Stomach (tissue), 9 donors: Measurements from ENCODE around the gene ADAMTSL3. TPM values are rescaled to one million over a fixed set of nuclear protein-coding genes. Genes with fewer than 3 reads are reported as not detected.

Source experiments
- DNase-seq, 2 donors: peaks; one replicate each; pipeline versions ENCODE4 v3.0.0 to v3.0.0-alpha.2; 2013 to 2019
- H3K27ac ChIP-seq, 5 donors: fragments of 200-600 bp in 4 of 5; sonication (generic) in 4 of 5; one replicate each; pipeline ENCODE4 v1.5.1; 2013 to 2019; ENCODE audit warnings: mild to moderate bottlenecking in 1 of 5, moderate library complexity in 1 of 5
- H3K27me3 ChIP-seq, 3 donors: fragments of 200-600 bp; sonication (generic); one replicate each; pipeline ENCODE4 v1.5.1; 2017 to 2019; ENCODE audit warnings: mixed run types in 1 of 3
- H3K36me3 ChIP-seq, 4 donors: fragments of 200-600 bp; sonication (generic); 1 replicate in 3 of 4; 2 replicates in 1 of 4; pipeline ENCODE4 v1.5.1; 2016 to 2019
- H3K4me1 ChIP-seq, 4 donors: fragments of 200-600 bp; sonication (generic); one replicate each; pipeline ENCODE4 v1.5.1; 2016 to 2019
- H3K4me3 ChIP-seq, 4 donors: fragments of 200-600 bp; sonication (generic) in 3 of 4; one replicate each; pipeline ENCODE4 v1.5.1; 2016 to 2019; ENCODE audit warnings: mild to moderate bottlenecking in 1 of 4
- H3K9me3 ChIP-seq, 4 donors: fragments of 200-600 bp; sonication (generic); one replicate each; pipeline ENCODE4 v1.5.1; 2016 to 2019
- CTCF ChIP-seq, 7 experiments: fragments of 450-650 bp in 4 of 7; fragments of 200-600 bp in 3 of 7; sonication (generic) in 3 of 7; IDR thresholded peaks; one replicate each; pipeline ENCODE4 v1.5.1; 2016 to 2019; ENCODE audit warnings: antibody characterized with exemption in 7 of 7, control low read depth in 2 of 7, mild to moderate bottlenecking in 1 of 7
- EP300 ChIP-seq: sonication (generic); formaldehyde crosslinking; IDR thresholded peaks from one replicate; pipeline ENCODE4 v1.6.1; 2017; ENCODE audit warnings: antibody characterized with exemption
- POLR2A ChIP-seq, 4 donors: fragments of 450-650 bp; IDR thresholded peaks; one replicate each; pipeline ENCODE4 v1.6.1; 2016; ENCODE audit warnings: antibody characterized with exemption in 4 of 4, control low read depth in 2 of 4, mild to moderate bottlenecking in 1 of 4, moderate library complexity in 1 of 4
- POLR2AphosphoS5 ChIP-seq, 3 donors: sonication (generic); formaldehyde crosslinking; IDR thresholded peaks; one replicate each; pipeline ENCODE4 v1.6.1; 2016; ENCODE audit warnings: antibody characterized with exemption in 3 of 3
- WGBS, 5 donors: extraction: QIAGEN DNeasy Blood & Tissue Kit in 3 of 5; methylation state at CpG; one replicate each; pipeline versions ENCODE4 v1.1.5 to v1.1.7; 2013 to 2018; 5-methylcytosine and 5-hydroxymethylcytosine counted together
- intact Hi-C: fragments of 100-400 bp; cut with DNase I; formaldehyde crosslinking; loops from one replicate; pipeline ENCODE4 v1.15.1; 2023; ENCODE audit warnings: low total_unique reads
- polyA plus RNA-seq, 3 donors: library from polyadenylated mRNA; stranded (reverse); fragments of 200-250 nt; gene quantifications; one replicate each; pipeline ENCODE4 v1.2.3, GENCODE V29; 2013
- total RNA-seq, 5 donors: library from RNA; depleted of rRNA; stranded (reverse); fragments of >200 nt; gene quantifications; one replicate each; pipeline versions ENCODE4 v1.1.0 to v1.2.3, GENCODE V29; 2014 to 2016
- donor health status: healthy with polysubstance abuse.
- donor health status: Bipolar disorder and iron deficiency.
- donor health status: healthy.

Gene ADAMTSL3
- total and polyA plus RNA-seq, 8 donors = 1.1 to 54.9 (median 6.0) TPM

- Histone ChIP-seq H3K36me3 (no peaks in the 10 kb centered on the region), H3K4me3 (no peak overlapping the region), H3K4me1 (peaks cover 0 to 11% (median 0%) of the 10 kb centered on the region in 4 donors), H3K9me3 (no peaks in the 10 kb centered on the region), H3K27me3 (no peaks in the 10 kb centered on the region), H3K27ac (peak overlapping the region in 1 of 5 donors; percentile 58)
- peak in 1 of 2 donors; percentile 39 for DNase-seq
- intact Hi-C loops = no loop called here
- WGBS, 5 donors = 62 to 73% (median 66%) methylated on average over 3 of the region's 3 CpGs
- TF ChIP-seq EP300 = no peak
- TF ChIP-seq POLR2A (IDR thresholded peaks at IDR 0.05) = no peak
These were observed 11.6 kb downstream of the ADAMTSL3 start for GRCh38 chr15:83665480-83665879.

- TF ChIP-seq POLR2A (IDR thresholded peaks at IDR 0.05) = no peak
- no peak for TF ChIP-seq EP300
- no peak for TF ChIP-seq POLR2AphosphoS5 (IDR thresholded peaks at IDR 0.05)
- Histone ChIP-seq H3K27ac (no peak overlapping the region), H3K4me3 (no peak overlapping the region), H3K36me3 (no peaks in the 10 kb centered on the region), H3K27me3 (no peaks in the 10 kb centered on the region), H3K4me1 (peaks cover 0 to 16% (median 2%) of the 10 kb centered on the region in 4 donors), H3K9me3 (no peaks in the 10 kb centered on the region)
- 76 to 95% (median 87%) methylated on average over 1 of the region's 1 CpG for WGBS, 5 donors
- no peak for DNase-seq
- intact Hi-C loops = no loop called here
These were observed 16.8 kb downstream of the ADAMTSL3 start for GRCh38 chr15:83670672-83671229.

GRCh38 chr15:83671603-83672002, 17.7 kb downstream of the ADAMTSL3 start:
- intact Hi-C loops = no loop called here
- DNase-seq = no peak
- Histone ChIP-seq H3K4me3 (no peak overlapping the region), H3K27me3 (no peaks in the 10 kb centered on the region), H3K27ac (no peak overlapping the region), H3K9me3 (no peaks in the 10 kb centered on the region), H3K4me1 (peaks cover 0 to 15% (median 2%) of the 10 kb centered on the region in 4 donors), H3K36me3 (no peaks in the 10 kb centered on the region)
- TF ChIP-seq CTCF (IDR thresholded peaks at IDR 0.05) = no peak
- WGBS, 5 donors = 66 to 79% (median 68%) methylated on average over 2 of the region's 2 CpGs

- H3K27ac ChIP-seq = no peak overlapping the region
- H3K9me3 ChIP-seq = no peaks in the 10 kb centered on the region
- peaks cover 0 to 15% (median 2%) of the 10 kb centered on the region in 4 donors for H3K4me1 ChIP-seq
- H3K36me3 ChIP-seq = no peaks in the 10 kb centered on the region
- no peaks in the 10 kb centered on the region for H3K27me3 ChIP-seq
- 71 to 89% (median 84%) methylated on average over 1 of the region's 1 CpG for WGBS, 5 donors
- TF ChIP-seq EP300 (no peak), POLR2AphosphoS5 (IDR thresholded peaks at IDR 0.05) (no peak), POLR2A (IDR thresholded peaks at IDR 0.05) (no peak), CTCF (IDR thresholded peaks at IDR 0.05) (no peak)
- DNase-seq = no peak
- intact Hi-C loops = no loop called here
- no peak overlapping the region for H3K4me3 ChIP-seq
These were observed 19.5 kb downstream of the ADAMTSL3 start for GRCh38 chr15:83673385-83673784.

GRCh38 chr15:83682476-83683088, 28.7 kb downstream of the ADAMTSL3 start:
- intact Hi-C loops = no loop called here
- 46 to 60% (median 51%) methylated on average over 3 of the region's 3 CpGs for WGBS, 5 donors

More at GRCh38 chr15:83682476-83683088, 28.7 kb downstream of the ADAMTSL3 start:
- Histone ChIP-seq H3K4me3 (no peak overlapping the region), H3K9me3 (peaks cover 0 to 7% (median 3%) of the 10 kb centered on the region in 4 donors), H3K27ac (peak overlapping the region in 1 of 5 donors; percentile 15), H3K27me3 (no peaks in the 10 kb centered on the region), H3K4me1 (peaks cover 0 to 33% (median 2%) of the 10 kb centered on the region in 4 donors), H3K36me3 (no peaks in the 10 kb centered on the region)
- DNase-seq = peak in 1 of 2 donors; percentile 35
- TF ChIP-seq POLR2AphosphoS5 (IDR thresholded peaks at IDR 0.05) (peak in 1 of 3 donors; percentile 21), CTCF (IDR thresholded peaks at IDR 0.05) (no peak), EP300 (no peak)
